ENCODE measurements around the gene HSD17B13. TPM values are rescaled to one million over a fixed set of nuclear protein-coding genes. Genes with fewer than 3 reads are reported as not detected.

The HSD17B13 gene
- total and polyA plus RNA-seq, 2 experiments from 2014 or later = 0.15 TPM; not detected in 1

DNA sequence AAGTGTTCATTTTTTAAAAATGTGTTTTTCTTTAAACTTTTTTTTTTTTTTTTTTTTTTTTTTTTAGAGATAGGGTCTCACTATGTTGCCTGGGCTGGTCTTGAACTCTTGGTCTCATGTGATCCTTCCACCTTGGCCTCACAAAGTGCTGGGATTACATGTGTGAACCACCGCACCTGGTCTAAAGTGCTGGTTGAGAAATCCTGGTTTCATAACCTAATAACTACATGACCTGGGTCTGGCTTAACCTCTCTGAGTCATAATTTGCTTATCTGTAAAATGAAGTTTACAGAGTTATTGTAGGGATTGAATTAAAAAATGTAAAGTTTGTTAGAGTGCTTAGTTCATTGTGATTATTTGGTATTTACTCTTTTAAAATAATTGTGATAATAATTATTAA, 5.2 kb downstream of the HSD17B13 start:
- TF ChIP-seq ZNF331 (CRISPR knock-in tag; IDR thresholded peaks at IDR 0.05; ENCODE audit: low read depth) (no peak), JUNB (IDR thresholded peaks at IDR 0.05; ENCODE audit: unreplicated experiment) (no peak), STAT1 (IDR thresholded peaks at IDR 0.05; ENCODE audit: unreplicated experiment) (no peak), EZH2 (IDR thresholded peaks at IDR 0.05; ENCODE audit: low read depth, unreplicated experiment) (no peak), POLR2AphosphoS5 (IDR thresholded peaks at IDR 0.05; ENCODE audit: low read depth) (no peak), CREB1 (CRISPR knock-in tag; IDR thresholded peaks at IDR 0.05; ENCODE audit: low read depth) (no peak), ZNF114 (CRISPR knock-in tag; IDR thresholded peaks at IDR 0.05) (no peak), EZH2phosphoT487 (IDR thresholded peaks at IDR 0.05; ENCODE audit: unreplicated experiment) (no peak), NANOG (IDR thresholded peaks at IDR 0.05; ENCODE audit: borderline replicate concordance) (no peak)
- TF ChIP-seq, protein P1, sequence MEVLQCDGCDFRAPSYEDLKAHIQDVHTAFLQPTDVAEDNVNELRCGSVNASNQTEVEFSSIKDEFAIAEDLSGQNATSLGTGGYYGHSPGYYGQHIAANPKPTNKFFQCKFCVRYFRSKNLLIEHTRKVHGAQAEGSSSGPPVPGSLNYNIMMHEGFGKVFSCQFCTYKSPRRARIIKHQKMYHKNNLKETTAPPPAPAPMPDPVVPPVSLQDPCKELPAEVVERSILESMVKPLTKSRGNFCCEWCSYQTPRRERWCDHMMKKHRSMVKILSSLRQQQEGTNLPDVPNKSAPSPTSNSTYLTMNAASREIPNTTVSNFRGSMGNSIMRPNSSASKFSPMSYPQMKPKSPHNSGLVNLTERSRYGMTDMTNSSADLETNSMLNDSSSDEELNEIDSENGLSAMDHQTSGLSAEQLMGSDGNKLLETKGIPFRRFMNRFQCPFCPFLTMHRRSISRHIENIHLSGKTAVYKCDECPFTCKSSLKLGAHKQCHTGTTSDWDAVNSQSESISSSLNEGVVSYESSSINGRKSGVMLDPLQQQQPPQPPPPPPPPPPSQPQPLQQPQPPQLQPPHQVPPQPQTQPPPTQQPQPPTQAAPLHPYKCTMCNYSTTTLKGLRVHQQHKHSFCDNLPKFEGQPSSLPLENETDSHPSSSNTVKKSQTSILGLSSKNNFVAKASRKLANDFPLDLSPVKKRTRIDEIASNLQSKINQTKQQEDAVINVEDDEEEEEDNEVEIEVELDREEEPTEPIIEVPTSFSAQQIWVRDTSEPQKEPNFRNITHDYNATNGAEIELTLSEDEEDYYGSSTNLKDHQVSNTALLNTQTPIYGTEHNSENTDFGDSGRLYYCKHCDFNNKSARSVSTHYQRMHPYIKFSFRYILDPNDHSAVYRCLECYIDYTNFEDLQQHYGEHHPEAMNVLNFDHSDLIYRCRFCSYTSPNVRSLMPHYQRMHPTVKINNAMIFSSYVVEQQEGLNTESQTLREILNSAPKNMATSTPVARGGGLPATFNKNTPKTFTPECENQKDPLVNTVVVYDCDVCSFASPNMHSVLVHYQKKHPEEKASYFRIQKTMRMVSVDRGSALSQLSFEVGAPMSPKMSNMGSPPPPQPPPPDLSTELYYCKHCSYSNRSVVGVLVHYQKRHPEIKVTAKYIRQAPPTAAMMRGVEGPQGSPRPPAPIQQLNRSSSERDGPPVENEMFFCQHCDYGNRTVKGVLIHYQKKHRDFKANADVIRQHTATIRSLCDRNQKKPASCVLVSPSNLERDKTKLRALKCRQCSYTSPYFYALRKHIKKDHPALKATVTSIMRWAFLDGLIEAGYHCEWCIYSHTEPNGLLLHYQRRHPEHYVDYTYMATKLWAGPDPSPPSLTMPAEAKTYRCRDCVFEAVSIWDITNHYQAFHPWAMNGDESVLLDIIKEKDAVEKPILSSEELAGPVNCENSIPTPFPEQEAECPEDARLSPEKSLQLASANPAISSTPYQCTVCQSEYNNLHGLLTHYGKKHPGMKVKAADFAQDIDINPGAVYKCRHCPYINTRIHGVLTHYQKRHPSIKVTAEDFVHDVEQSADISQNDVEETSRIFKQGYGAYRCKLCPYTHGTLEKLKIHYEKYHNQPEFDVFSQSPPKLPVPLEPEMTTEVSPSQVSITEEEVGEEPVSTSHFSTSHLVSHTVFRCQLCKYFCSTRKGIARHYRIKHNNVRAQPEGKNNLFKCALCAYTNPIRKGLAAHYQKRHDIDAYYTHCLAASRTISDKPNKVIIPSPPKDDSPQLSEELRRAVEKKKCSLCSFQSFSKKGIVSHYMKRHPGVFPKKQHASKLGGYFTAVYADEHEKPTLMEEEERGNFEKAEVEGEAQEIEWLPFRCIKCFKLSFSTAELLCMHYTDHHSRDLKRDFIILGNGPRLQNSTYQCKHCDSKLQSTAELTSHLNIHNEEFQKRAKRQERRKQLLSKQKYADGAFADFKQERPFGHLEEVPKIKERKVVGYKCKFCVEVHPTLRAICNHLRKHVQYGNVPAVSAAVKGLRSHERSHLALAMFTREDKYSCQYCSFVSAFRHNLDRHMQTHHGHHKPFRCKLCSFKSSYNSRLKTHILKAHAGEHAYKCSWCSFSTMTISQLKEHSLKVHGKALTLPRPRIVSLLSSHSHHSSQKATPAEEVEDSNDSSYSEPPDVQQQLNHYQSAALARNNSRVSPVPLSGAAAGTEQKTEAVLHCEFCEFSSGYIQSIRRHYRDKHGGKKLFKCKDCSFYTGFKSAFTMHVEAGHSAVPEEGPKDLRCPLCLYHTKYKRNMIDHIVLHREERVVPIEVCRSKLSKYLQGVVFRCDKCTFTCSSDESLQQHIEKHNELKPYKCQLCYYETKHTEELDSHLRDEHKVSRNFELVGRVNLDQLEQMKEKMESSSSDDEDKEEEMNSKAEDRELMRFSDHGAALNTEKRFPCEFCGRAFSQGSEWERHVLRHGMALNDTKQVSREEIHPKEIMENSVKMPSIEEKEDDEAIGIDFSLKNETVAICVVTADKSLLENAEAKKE (CRISPR knock-in tag; IDR thresholded peaks at IDR 0.05) = no peak
- TF ChIP-seq, protein P2, sequence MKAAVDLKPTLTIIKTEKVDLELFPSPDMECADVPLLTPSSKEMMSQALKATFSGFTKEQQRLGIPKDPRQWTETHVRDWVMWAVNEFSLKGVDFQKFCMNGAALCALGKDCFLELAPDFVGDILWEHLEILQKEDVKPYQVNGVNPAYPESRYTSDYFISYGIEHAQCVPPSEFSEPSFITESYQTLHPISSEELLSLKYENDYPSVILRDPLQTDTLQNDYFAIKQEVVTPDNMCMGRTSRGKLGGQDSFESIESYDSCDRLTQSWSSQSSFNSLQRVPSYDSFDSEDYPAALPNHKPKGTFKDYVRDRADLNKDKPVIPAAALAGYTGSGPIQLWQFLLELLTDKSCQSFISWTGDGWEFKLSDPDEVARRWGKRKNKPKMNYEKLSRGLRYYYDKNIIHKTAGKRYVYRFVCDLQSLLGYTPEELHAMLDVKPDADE (IDR thresholded peaks at IDR 0.05) = no peak
- TF ChIP-seq, protein P3, sequence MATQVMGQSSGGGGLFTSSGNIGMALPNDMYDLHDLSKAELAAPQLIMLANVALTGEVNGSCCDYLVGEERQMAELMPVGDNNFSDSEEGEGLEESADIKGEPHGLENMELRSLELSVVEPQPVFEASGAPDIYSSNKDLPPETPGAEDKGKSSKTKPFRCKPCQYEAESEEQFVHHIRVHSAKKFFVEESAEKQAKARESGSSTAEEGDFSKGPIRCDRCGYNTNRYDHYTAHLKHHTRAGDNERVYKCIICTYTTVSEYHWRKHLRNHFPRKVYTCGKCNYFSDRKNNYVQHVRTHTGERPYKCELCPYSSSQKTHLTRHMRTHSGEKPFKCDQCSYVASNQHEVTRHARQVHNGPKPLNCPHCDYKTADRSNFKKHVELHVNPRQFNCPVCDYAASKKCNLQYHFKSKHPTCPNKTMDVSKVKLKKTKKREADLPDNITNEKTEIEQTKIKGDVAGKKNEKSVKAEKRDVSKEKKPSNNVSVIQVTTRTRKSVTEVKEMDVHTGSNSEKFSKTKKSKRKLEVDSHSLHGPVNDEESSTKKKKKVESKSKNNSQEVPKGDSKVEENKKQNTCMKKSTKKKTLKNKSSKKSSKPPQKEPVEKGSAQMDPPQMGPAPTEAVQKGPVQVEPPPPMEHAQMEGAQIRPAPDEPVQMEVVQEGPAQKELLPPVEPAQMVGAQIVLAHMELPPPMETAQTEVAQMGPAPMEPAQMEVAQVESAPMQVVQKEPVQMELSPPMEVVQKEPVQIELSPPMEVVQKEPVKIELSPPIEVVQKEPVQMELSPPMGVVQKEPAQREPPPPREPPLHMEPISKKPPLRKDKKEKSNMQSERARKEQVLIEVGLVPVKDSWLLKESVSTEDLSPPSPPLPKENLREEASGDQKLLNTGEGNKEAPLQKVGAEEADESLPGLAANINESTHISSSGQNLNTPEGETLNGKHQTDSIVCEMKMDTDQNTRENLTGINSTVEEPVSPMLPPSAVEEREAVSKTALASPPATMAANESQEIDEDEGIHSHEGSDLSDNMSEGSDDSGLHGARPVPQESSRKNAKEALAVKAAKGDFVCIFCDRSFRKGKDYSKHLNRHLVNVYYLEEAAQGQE (IDR thresholded peaks at IDR 0.05; ENCODE audit: unreplicated experiment) = no peak
- TF ChIP-seq, protein P4, sequence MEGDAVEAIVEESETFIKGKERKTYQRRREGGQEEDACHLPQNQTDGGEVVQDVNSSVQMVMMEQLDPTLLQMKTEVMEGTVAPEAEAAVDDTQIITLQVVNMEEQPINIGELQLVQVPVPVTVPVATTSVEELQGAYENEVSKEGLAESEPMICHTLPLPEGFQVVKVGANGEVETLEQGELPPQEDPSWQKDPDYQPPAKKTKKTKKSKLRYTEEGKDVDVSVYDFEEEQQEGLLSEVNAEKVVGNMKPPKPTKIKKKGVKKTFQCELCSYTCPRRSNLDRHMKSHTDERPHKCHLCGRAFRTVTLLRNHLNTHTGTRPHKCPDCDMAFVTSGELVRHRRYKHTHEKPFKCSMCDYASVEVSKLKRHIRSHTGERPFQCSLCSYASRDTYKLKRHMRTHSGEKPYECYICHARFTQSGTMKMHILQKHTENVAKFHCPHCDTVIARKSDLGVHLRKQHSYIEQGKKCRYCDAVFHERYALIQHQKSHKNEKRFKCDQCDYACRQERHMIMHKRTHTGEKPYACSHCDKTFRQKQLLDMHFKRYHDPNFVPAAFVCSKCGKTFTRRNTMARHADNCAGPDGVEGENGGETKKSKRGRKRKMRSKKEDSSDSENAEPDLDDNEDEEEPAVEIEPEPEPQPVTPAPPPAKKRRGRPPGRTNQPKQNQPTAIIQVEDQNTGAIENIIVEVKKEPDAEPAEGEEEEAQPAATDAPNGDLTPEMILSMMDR (conservative IDR thresholded peaks at IDR 0.05; ENCODE audit: low read depth in 2 of 2) = no peak
- Mint-ChIP-seq H3K36me3 (ENCODE audit: low read depth) (no peaks in the 10 kb centered on the region), H3K27me3 (ENCODE audit: insufficient read depth, low read depth, poor library complexity) (no peaks in the 10 kb centered on the region), H3K9me3 (no peaks in the 10 kb centered on the region), H3K27ac (no peak overlapping the region), H3K4me1 (no peaks in the 10 kb centered on the region), H3K4me3 (no peak overlapping the region)
- ATAC-seq (no peak), DNase-seq (ENCODE audit: low spot score) (no peak)
- no peaks in the 10 kb centered on the region for H4K20me1 ChIP-seq (replicated peaks; ENCODE audit: insufficient read depth)
- no peak overlapping the region for H3K4me2 ChIP-seq
- H3K4me1 ChIP-seq (ENCODE audit: insufficient read depth) = no peaks in the 10 kb centered on the region
- no peak overlapping the region for H3K27ac ChIP-seq (ENCODE audit: low read depth)
- no peak overlapping the region for H3K4me3 ChIP-seq
- 0 out of 2 replicates have a peak, but pooled peaks cover 5% of the 10 kb centered on the region for H3K9me2 ChIP-seq (ENCODE audit: insufficient read depth)
- no peaks in the 10 kb centered on the region for H3K79me2 ChIP-seq (replicated peaks; ENCODE audit: insufficient read depth)
- no peaks in the 10 kb centered on the region for H3F3A ChIP-seq (replicated peaks; ENCODE audit: low read depth)
- no peak overlapping the region for H2AFZ ChIP-seq
- H3K27me3 ChIP-seq (ENCODE audit: insufficient read depth) = no peaks in the 10 kb centered on the region
- no peaks in the 10 kb centered on the region for H3K36me3 ChIP-seq (ENCODE audit: insufficient read depth)
